Thyroid gland (tissue), 4 donors: Measurements from ENCODE around the gene SCN5A. TPM values are rescaled to one million over a fixed set of nuclear protein-coding genes. Genes with fewer than 3 reads are reported as not detected.

Experiments
- DNase-seq, 2 donors: peaks; one replicate each; pipeline ENCODE4 v3.0.0-alpha.2; 2019
- H3K27ac ChIP-seq, 3 donors: fragments of 200-600 bp; sonication (generic); 1 replicate in 2 of 3; 2 replicates in 1 of 3; pipeline ENCODE4 v1.5.1; 2016 to 2019; ENCODE audit warnings: mild to moderate bottlenecking in 1 of 3, moderate library complexity in 1 of 3
- H3K27me3 ChIP-seq: fragments of 200-600 bp; sonication (generic); one replicate; pipeline ENCODE4 v1.5.1; 2019
- H3K36me3 ChIP-seq, 2 donors: fragments of 200-600 bp; sonication (generic); one replicate each; pipeline ENCODE4 v1.5.1; 2016 to 2019
- H3K4me1 ChIP-seq, 2 donors: fragments of 200-600 bp; sonication (generic); one replicate each; pipeline ENCODE4 v1.5.1; 2017 to 2019
- H3K4me3 ChIP-seq, 3 donors: fragments of 200-600 bp; sonication (generic); replicated peaks in 1 of 3; 1 replicate in 2 of 3; 2 replicates in 1 of 3; pipeline ENCODE4 v1.5.1; 2016; ENCODE audit warnings: mild to moderate bottlenecking in 1 of 3
- H3K9me3 ChIP-seq: fragments of 200-600 bp; sonication (generic); one replicate; pipeline ENCODE4 v1.5.1; 2017
- CTCF ChIP-seq, 6 experiments: fragments of 200-600 bp in 3 of 6; fragments of 450-650 bp in 3 of 6; sonication (generic) in 3 of 6; IDR thresholded peaks; one replicate each; pipeline ENCODE4 v1.5.1; 2016 to 2019; ENCODE audit warnings: antibody characterized with exemption in 6 of 6, mild to moderate bottlenecking in 2 of 6, inconsistent platforms in 1 of 6, moderate library complexity in 1 of 6
- POLR2A ChIP-seq, 2 donors: fragments of 450-650 bp; IDR thresholded peaks; one replicate each; pipeline ENCODE4 v1.6.1; 2017; ENCODE audit warnings: antibody characterized with exemption in 2 of 2, mild to moderate bottlenecking in 2 of 2, moderate library complexity in 1 of 2
- WGBS, 2 donors: methylation state at CpG; one replicate each; pipeline ENCODE4 v1.1.5; 2017; 5-methylcytosine and 5-hydroxymethylcytosine counted together
- intact Hi-C: fragments of 100-400 bp; cut with DNase I; formaldehyde crosslinking; loops from one replicate; pipeline ENCODE4 v1.15.1; 2023
- total RNA-seq, 4 donors: library from RNA; depleted of rRNA; stranded (reverse); fragments of >200 nt; gene quantifications; one replicate each; pipeline ENCODE4 v1.2.3, GENCODE V29; 2016

SCN5A gene
- total RNA-seq, 4 donors from 2014 or later: 0.13 to 1.9 (median 1.1) TPM

- Histone ChIP-seq H3K27ac (no peak overlapping the region), H3K4me3 (no peak overlapping the region), H3K27me3 (no peaks in the 10 kb centered on the region), H3K36me3 (no peaks in the 10 kb centered on the region), H3K9me3 (no peaks in the 10 kb centered on the region), H3K4me1 (no peaks in the 10 kb centered on the region)
- DNase-seq: no peak
- 88% methylated on average over 3 of the region's 3 CpGs for WGBS, 2 donors
- intact Hi-C loops: no loop called here
- TF ChIP-seq CTCF (IDR thresholded peaks at IDR 0.05): no peak
- TF ChIP-seq POLR2A (IDR thresholded peaks at IDR 0.05): no peak
Measured at GRCh38 chr3:38601956-38602550, 47.4 kb downstream of the SCN5A start.

DNA sequence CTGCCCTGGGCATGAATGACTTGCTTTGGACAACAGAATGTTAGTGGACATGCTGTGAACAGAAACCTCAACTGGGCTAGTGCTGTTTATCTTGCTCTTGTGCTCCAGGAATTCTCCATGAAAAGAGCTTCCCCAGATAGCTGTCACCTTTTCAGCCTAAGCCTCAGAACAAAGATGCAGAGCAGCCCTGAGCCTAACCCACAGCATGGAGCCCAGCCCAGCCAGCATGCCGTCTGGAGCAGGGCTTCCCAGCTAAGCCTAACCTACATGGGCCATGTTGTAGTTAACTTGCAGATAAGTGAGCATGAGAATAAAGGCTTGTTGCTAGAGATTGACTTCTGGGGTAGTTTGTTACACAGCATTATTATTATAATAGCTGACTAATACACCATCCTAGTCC is 48.9 kb downstream of the SCN5A start:
- DNase-seq: no peak
- intact Hi-C loops: no loop called here
- Histone ChIP-seq H3K9me3 (no peaks in the 10 kb centered on the region), H3K4me1 (no peaks in the 10 kb centered on the region), H3K27me3 (no peaks in the 10 kb centered on the region), H3K4me3 (no peak overlapping the region), H3K36me3 (no peaks in the 10 kb centered on the region), H3K27ac (no peak overlapping the region)
- 56 to 69% methylated on average over 1 of the region's 1 CpG for WGBS, 2 donors
- TF ChIP-seq POLR2A (IDR thresholded peaks at IDR 0.05): no peak
- no peak for TF ChIP-seq CTCF (IDR thresholded peaks at IDR 0.05)

DNA sequence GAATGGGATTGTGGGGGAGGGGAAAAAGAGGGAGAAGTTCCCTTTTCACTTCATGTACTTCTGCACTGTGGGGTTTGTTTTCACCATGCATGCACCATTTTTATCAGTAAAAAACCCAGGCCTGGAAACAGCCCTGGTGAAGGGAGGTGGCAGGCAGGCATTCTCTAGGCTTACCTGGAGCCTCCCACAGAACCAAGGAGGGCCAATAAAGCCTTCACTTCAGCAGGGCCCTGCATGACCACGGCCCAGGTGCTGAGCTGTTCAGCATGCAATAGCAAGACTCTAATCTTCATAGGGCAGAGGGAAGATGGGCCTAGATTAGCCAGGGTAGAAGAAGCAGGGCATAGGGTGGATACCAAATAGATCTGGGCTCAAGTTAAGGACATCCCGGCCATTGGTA is 49.6 kb downstream of the SCN5A start:
- 85 to 91% methylated on average over 2 of the region's 2 CpGs for WGBS, 2 donors
- Histone ChIP-seq H3K4me3 (no peak overlapping the region), H3K9me3 (no peaks in the 10 kb centered on the region), H3K36me3 (no peaks in the 10 kb centered on the region), H3K4me1 (no peaks in the 10 kb centered on the region), H3K27me3 (no peaks in the 10 kb centered on the region), H3K27ac (no peak overlapping the region)
- TF ChIP-seq POLR2A (IDR thresholded peaks at IDR 0.05) (no peak), CTCF (IDR thresholded peaks at IDR 0.05) (no peak)
- intact Hi-C loops: no loop called here
- DNase-seq: no peak

GRCh38 chr3:38598791-38599190 is 50.7 kb downstream of the SCN5A start:
- DNase-seq: no peak
- H3K9me3 ChIP-seq: no peaks in the 10 kb centered on the region
- intact Hi-C loops: no loop called here
- no peaks in the 10 kb centered on the region for H3K27me3 ChIP-seq
- WGBS, 2 donors: 89 to 90% methylated on average over 9 to 13 of the region's 13 CpGs
- TF ChIP-seq CTCF (IDR thresholded peaks at IDR 0.05) (no peak), POLR2A (IDR thresholded peaks at IDR 0.05) (no peak)
- H3K4me1 ChIP-seq: no peaks in the 10 kb centered on the region
- no peak overlapping the region for H3K27ac ChIP-seq
- no peak overlapping the region for H3K4me3 ChIP-seq
- H3K36me3 ChIP-seq: no peaks in the 10 kb centered on the region

DNA sequence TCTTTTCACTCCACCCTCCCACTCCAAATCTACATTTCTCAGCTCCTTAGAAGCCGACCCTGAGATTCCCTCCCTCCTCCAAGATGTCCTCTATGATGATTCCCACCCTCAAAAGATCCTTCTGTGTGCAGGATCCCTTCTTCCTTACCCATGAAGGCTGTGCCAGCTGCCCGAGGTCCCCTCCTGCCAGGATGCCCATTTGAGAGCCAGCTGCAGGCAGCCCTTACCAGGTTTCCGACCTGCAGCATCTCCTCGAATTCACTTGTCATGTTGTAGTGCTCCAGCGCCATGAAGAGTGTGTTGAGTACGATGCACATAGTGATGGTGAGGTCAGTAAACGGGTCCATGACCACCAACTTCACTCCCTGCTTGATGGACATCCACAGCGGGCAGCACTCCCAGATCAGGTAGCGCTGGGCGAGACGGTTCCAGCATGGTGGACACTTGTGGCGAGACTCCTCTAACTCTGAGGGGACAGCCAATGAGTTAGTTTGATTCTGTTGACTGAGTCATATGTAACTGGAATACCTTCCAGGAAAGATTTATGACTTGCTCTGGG is 51.9 kb downstream of the SCN5A start:
- Histone ChIP-seq H3K27ac (no peak overlapping the region), H3K9me3 (no peaks in the 10 kb centered on the region), H3K27me3 (no peaks in the 10 kb centered on the region), H3K4me1 (no peaks in the 10 kb centered on the region), H3K36me3 (no peaks in the 10 kb centered on the region), H3K4me3 (no peak overlapping the region)
- 90 to 94% methylated on average over 12 of the region's 12 CpGs for WGBS, 2 donors
- TF ChIP-seq CTCF (IDR thresholded peaks at IDR 0.05) (no peak), POLR2A (IDR thresholded peaks at IDR 0.05) (no peak)
- intact Hi-C loops: no loop called here
- no peak for DNase-seq
